KMS-11 (cell line): Measurements from ENCODE around the gene DAPK3.
"Not testable (repeated sequence)": the region's sequence is repeated elsewhere in the genome, so short reads cannot be mapped to it uniquely, and the experiment has no call there.

Experiments
- H2AFZ ChIP-seq: fragments of 200-600 bp; sonication (generic); 2 replicates; pipeline ENCODE4 v1.6.1; 2016; ENCODE audit warnings: antibody characterized with exemption, mixed run types, low read depth
- H3K27ac ChIP-seq: fragments of 200-600 bp; sonication (generic); 2 replicates; pipeline ENCODE4 v1.6.1; 2016; ENCODE audit warnings: mild to moderate bottlenecking, mixed run types
- H3K27me3 ChIP-seq: fragments of 200-600 bp; sonication (generic); 2 replicates; pipeline ENCODE4 v1.6.1; 2017; ENCODE audit warnings: mild to moderate bottlenecking, low read depth, mixed run types, moderate library complexity; ENCODE audit not compliant: insufficient read depth
- H3K36me3 ChIP-seq: fragments of 200-600 bp; sonication (generic); 2 replicates; pipeline ENCODE4 v1.6.1; 2017; ENCODE audit warnings: mild to moderate bottlenecking, mixed run types; ENCODE audit not compliant: insufficient read depth
- H3K4me1 ChIP-seq: fragments of 200-600 bp; sonication (generic); 2 replicates; pipeline ENCODE4 v1.6.1; 2016; ENCODE audit warnings: mild to moderate bottlenecking, low read depth, mixed run types; ENCODE audit not compliant: poor library complexity, severe bottlenecking
- H3K4me2 ChIP-seq: fragments of 200-600 bp; sonication (generic); 2 replicates; pipeline ENCODE4 v1.7.0; 2016; ENCODE audit warnings: mild to moderate bottlenecking, mixed run types
- H3K4me3 ChIP-seq: fragments of 200-600 bp; sonication (generic); IDR thresholded peaks from 2 replicates; pipeline ENCODE4 v1.6.1; 2017; ENCODE audit warnings: low read depth, low read length, mixed read lengths; ENCODE audit not compliant: insufficient read depth
- H3K79me2 ChIP-seq: fragments of 200-600 bp; sonication (generic); 2 replicates; pipeline ENCODE4 v1.6.1; 2016; ENCODE audit warnings: low read depth, mixed run types; ENCODE audit not compliant: insufficient read depth
- H3K9ac ChIP-seq: fragments of 200-600 bp; sonication (generic); 2 replicates; pipeline ENCODE4 v1.6.1; 2016; ENCODE audit warnings: mild to moderate bottlenecking, mixed run types
- H4K20me1 ChIP-seq: fragments of 200-600 bp; sonication (generic); 2 replicates; pipeline ENCODE4 v1.6.1; 2016; ENCODE audit warnings: mild to moderate bottlenecking, mixed run types; ENCODE audit not compliant: insufficient read depth
- TF ChIP-seq, protein P1 (sequence below): fragments of 200-600 bp; sonication (generic); conservative IDR thresholded peaks from 2 replicates; pipeline ENCODE4 v1.6.1; 2017; ENCODE audit warnings: low read depth, mild to moderate bottlenecking, antibody characterized with exemption, low read length, moderate library complexity, mixed read lengths

Gene DAPK3

DNA sequence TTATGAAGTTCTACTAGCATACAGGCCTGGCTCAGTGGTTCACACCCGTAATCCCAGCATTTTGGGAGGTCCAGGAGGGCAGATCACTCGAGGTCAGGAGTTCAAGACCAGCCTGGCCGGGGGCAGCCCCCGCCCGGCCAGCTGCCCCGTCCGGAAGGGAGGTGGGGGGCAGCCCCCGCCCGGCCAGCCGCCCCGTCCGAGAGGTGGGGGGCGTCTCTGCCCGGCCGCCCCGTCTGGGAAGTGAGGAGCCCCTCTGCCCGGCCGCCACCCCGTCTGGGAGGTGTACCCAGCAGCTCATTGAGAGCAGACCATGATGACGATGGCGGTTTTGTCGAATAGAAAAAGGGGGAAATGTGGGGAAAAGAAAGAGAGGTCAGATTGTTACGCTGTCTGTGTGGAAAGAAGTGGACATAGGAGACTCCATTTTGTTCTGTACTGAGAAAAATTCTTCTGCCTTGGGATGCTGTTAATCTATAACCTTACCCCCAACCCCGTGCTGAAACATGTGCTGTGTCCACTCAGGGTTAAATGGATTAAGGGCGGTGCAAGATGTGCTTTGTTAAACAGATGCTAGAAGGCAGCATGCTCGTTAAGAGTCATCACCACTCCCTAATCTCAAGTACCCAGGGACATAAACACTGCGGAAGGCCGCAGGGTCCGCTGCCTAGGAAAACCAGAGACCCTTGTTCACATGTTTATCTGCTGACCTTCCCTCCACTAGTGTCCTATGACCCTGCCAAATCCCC lies 27.9 kb upstream of the DAPK3 start:
- not testable (repeated sequence) for H3K4me1 ChIP-seq, H3K27me3 ChIP-seq, H3K36me3 ChIP-seq, H3K4me3 ChIP-seq, H2AFZ ChIP-seq, H3K27ac ChIP-seq, H3K79me2 ChIP-seq, H3K4me2 ChIP-seq, H4K20me1 ChIP-seq, H3K9ac ChIP-seq

DNA sequence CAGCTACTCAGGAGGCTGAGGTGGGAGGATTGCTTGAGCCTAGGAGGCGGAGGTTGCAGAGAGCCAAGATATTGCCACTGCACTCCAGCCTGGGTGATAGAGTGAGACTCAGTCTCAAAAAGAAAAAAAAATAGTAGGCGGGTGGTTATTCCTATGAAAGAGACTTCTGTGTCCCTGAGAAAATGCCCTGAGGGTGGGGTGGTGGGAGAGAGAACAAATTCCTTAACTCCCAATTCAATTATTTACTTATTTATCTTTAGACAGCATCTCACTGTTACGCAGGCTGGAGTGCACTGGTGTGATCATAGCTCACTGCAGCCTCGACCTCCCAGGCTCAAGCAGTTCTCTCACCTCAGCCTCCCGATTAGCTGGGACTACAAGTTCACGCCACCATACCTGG lies 24.7 kb upstream of the DAPK3 start:
- Histone ChIP-seq H3K4me3 (no peak overlapping the region), H4K20me1 (no peaks in the 10 kb centered on the region), H3K9ac (no peak overlapping the region), H3K4me2 (no peak overlapping the region), H3K4me1 (no peaks in the 10 kb centered on the region), H3K36me3 (no peaks in the 10 kb centered on the region), H3K27ac (no peak overlapping the region), H3K79me2 (no peaks in the 10 kb centered on the region), H3K27me3 (no peaks in the 10 kb centered on the region), H2AFZ (no peak overlapping the region)
- TF ChIP-seq, protein P1, sequence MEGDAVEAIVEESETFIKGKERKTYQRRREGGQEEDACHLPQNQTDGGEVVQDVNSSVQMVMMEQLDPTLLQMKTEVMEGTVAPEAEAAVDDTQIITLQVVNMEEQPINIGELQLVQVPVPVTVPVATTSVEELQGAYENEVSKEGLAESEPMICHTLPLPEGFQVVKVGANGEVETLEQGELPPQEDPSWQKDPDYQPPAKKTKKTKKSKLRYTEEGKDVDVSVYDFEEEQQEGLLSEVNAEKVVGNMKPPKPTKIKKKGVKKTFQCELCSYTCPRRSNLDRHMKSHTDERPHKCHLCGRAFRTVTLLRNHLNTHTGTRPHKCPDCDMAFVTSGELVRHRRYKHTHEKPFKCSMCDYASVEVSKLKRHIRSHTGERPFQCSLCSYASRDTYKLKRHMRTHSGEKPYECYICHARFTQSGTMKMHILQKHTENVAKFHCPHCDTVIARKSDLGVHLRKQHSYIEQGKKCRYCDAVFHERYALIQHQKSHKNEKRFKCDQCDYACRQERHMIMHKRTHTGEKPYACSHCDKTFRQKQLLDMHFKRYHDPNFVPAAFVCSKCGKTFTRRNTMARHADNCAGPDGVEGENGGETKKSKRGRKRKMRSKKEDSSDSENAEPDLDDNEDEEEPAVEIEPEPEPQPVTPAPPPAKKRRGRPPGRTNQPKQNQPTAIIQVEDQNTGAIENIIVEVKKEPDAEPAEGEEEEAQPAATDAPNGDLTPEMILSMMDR = no peak

DNA sequence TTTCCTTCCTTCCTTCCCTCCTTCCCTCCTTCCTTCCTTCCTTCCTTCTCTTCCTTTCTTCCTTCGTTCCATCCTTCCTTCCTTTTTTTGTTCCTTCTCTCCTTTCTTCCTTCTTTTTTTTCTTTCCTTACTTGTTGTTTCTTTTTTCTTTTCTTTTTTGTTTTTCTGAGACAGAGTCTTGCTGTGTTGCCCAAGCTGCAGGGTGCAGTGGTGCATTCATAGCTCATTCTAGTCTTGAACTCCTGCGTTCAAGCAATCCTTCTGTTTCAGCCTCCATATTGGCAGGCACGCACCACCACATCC lies 19.9 kb upstream of the DAPK3 start:
- peaks cover 34% of the 10 kb centered on the region for H3K4me1 ChIP-seq
- H3K27ac ChIP-seq = no peak overlapping the region
- TF ChIP-seq, protein P1 = no peak

DNA sequence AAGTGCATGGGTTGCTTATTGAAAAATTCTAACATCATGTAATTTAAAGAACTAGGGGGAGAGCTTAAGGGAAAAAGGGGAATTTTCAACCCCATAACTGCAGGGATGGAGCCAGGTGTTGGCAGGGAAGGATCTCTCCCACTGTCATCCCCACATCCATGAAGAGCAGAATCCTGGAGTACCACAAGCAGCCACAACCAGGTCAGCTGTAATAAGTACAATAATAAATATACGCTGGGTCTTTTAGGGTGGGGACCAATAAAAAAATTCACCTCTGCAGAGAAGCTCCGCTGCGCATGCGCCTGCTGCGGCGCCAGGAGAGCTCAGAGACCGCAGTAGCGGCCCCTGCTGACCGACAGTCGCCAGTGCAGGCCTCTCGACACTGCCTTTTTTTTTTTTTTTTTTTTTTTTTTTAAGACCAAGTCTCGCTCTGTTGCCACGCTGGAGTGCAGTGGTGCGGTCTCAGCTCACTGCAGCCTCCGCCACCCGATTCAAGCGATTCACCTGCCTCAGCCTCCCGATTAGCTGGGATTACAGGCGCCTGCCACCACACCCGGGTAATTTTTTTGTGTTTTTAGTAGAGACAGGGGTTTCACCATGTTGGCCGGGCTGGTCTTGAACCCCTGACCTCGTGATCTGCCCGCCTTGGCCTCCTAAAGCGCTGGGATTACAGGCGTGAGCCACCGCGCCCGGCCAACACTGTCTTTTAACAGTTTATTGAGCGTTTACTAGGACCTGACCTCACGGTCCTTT lies 16.9 kb upstream of the DAPK3 start:
- Histone ChIP-seq H4K20me1 (peaks cover 14% of the 10 kb centered on the region; the same call in 1 of the 2 replicates), H3K4me3 (no peak overlapping the region), H3K4me2 (peak overlapping the region; percentile 79), H3K27ac (peak overlapping the region; percentile 60), H2AFZ (peak overlapping the region; percentile 80), H3K9ac (peak overlapping the region; percentile 39; the same call in 1 of the 2 replicates), H3K4me1 (peaks cover 46% of the 10 kb centered on the region), H3K27me3 (no peaks in the 10 kb centered on the region), H3K36me3 (peaks cover 15% of the 10 kb centered on the region), H3K79me2 (peaks cover 29% of the 10 kb centered on the region)
- TF ChIP-seq, protein P1 = peak; percentile 78

More for the DNA sequence above, 19.9 kb upstream of the DAPK3 start:
- H3K36me3 ChIP-seq = no peaks in the 10 kb centered on the region
- H3K4me3 ChIP-seq = no peak overlapping the region
- no peak overlapping the region; the same call in 1 of the 2 replicates for H3K4me2 ChIP-seq
- no peaks in the 10 kb centered on the region for H3K27me3 ChIP-seq
- 0 out of 2 replicates have a peak, but pooled peaks cover 4% of the 10 kb centered on the region for H3K79me2 ChIP-seq
- H4K20me1 ChIP-seq = no peaks in the 10 kb centered on the region
- H2AFZ ChIP-seq = peak overlapping the region; percentile 77
- no peak overlapping the region for H3K9ac ChIP-seq
